ENCODE data around the gene B3GNT5.

DNA sequence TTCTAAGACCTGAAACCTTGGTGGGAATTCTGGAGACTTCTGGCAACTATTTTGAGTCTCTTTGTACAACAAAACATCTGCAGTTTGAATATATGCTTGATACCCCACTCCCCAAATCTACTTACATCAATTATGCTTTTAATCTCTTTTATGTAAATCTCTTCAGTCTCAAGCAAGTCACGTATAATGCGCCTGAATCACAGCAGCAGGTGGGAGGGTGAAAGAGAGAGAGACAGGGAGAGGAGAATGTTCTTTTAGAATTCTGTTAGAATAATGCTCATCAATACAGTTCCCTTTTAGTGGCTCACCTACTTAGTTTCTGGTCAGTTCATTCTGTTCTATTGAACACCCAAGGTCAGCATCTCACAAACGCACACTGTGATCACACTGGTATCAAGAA, 22.2 kb upstream of the B3GNT5 start:
- TF ChIP-seq, protein P1, sequence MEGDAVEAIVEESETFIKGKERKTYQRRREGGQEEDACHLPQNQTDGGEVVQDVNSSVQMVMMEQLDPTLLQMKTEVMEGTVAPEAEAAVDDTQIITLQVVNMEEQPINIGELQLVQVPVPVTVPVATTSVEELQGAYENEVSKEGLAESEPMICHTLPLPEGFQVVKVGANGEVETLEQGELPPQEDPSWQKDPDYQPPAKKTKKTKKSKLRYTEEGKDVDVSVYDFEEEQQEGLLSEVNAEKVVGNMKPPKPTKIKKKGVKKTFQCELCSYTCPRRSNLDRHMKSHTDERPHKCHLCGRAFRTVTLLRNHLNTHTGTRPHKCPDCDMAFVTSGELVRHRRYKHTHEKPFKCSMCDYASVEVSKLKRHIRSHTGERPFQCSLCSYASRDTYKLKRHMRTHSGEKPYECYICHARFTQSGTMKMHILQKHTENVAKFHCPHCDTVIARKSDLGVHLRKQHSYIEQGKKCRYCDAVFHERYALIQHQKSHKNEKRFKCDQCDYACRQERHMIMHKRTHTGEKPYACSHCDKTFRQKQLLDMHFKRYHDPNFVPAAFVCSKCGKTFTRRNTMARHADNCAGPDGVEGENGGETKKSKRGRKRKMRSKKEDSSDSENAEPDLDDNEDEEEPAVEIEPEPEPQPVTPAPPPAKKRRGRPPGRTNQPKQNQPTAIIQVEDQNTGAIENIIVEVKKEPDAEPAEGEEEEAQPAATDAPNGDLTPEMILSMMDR (IDR thresholded peaks at IDR 0.05 in 2 of 3, conservative IDR thresholded peaks at IDR 0.05 in 1 of 3; ENCODE audit: control insufficient read depth in 2 of 3, extremely low read depth in 1 of 3, insufficient read depth in 1 of 3, low read depth in 3 of 3, low read length in 3 of 3) = no peak
- TF ChIP-seq EZH2 (IDR thresholded peaks at IDR 0.05; ENCODE audit: borderline replicate concordance, control insufficient read depth, low read depth, low read length) (no peak), POLR2A (IDR thresholded peaks at IDR 0.05; ENCODE audit: low read depth, low read length) (no peak), IKZF2 (IDR thresholded peaks at IDR 0.05) (no peak), IKZF1 (conservative IDR thresholded peaks at IDR 0.05) (no peak), CHD2 (IDR thresholded peaks at IDR 0.05; ENCODE audit: borderline replicate concordance, low read depth, low read length) (no peak), MYC (IDR thresholded peaks at IDR 0.05; ENCODE audit: insufficient read depth, insufficient read length, insufficient replicate concordance, low read length, severe bottlenecking) (no peak), POLR2AphosphoS5 (IDR thresholded peaks at IDR 0.05; ENCODE audit: low read length) (no peak), RAD21 (IDR thresholded peaks at IDR 0.05; ENCODE audit: insufficient read depth, low read depth, low read length) (no peak)
- TF ChIP-seq, protein P2, sequence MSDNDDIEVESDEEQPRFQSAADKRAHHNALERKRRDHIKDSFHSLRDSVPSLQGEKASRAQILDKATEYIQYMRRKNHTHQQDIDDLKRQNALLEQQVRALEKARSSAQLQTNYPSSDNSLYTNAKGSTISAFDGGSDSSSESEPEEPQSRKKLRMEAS (IDR thresholded peaks at IDR 0.05; ENCODE audit: low read depth, low read length) = no peak
- TF ChIP-seq, protein P3, sequence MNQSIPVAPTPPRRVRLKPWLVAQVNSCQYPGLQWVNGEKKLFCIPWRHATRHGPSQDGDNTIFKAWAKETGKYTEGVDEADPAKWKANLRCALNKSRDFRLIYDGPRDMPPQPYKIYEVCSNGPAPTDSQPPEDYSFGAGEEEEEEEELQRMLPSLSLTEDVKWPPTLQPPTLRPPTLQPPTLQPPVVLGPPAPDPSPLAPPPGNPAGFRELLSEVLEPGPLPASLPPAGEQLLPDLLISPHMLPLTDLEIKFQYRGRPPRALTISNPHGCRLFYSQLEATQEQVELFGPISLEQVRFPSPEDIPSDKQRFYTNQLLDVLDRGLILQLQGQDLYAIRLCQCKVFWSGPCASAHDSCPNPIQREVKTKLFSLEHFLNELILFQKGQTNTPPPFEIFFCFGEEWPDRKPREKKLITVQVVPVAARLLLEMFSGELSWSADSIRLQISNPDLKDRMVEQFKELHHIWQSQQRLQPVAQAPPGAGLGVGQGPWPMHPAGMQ (IDR thresholded peaks at IDR 0.05; ENCODE audit: borderline replicate concordance) = no peak
